Pulmonary artery endothelial cell (primary cell): Measurements from ENCODE around the gene IDH3G. TPM values are rescaled to one million over a fixed set of nuclear protein-coding genes. Genes with fewer than 3 reads are reported as not detected.

Experiments
- DNase-seq: peaks from one replicate; pipeline ENCODE4 v3.0.0-alpha.2; 2011; ENCODE audit warnings: low read depth, low spot score
- total RNA-seq: library from RNA; depleted of rRNA; stranded (reverse); fragments of >200 nt; gene quantifications from 2 replicates; pipeline ENCODE4 v1.2.3, GENCODE V29; 2014

IDH3G gene
- total RNA-seq, 1 donor from 2014 or later, result 58.8 TPM

DNA sequence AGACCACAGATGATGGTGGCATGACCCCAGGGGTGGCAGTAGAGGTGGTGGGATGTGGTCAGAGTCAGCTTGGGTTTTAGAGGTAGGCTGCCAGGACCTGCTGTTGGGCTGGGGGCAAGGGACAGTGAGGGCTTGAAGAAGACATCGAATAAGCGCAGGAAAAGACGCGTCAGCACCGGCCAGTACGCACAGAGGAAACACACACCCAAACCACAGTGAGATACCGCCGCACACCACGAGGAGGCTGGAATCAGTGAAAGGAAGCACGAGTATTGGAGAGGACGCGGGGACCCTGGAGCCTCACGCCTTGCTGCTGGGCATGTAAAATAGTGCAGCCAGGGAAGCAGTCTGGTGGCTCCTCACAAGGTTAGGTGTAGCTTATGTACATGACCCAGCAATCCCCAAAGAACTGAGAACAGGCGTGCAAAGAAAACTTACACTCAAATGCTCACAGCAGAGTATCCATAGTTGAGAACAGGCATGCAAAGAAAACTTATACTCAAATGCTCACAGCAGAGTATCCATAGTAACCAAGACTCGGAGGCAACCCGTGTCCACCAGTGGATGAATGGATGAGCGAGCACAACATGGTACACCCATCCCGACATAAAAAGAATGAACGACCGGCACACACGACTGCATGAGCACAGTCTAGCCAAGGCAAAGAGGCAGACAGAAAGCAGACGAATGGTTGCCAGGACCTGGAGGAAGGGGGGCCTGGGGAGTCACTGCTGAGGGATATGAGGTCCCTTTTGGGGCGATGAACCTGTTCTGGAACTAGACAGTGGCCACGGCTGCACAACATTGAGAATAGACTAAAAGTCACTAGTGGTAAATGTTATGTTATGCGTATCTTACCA is 22.9 kb upstream of the IDH3G start:
- no peak for DNase-seq

GRCh38 chrX:153814591-153815315 is 20.6 kb upstream of the IDH3G start:
- DNase-seq, result no peak

DNA sequence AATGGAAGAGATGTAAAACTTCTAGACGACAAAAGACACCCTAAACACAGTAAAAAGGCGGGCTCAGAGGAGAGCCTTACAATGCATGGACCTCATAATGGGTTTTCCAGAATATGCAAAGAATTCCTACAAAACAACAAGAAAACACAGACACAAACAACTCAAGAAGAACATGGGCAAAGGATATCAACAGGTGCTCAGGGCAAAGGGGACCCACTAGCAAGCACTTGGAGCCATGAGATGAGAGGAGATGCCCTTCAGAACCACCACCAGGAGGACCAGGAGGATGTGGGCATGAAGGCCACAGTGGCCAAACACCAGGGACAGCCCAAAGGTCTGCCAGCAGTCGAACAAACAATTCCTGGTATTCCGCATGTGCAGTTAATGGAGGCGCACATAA is 19.0 kb upstream of the IDH3G start:
- DNase-seq, result no peak

DNA sequence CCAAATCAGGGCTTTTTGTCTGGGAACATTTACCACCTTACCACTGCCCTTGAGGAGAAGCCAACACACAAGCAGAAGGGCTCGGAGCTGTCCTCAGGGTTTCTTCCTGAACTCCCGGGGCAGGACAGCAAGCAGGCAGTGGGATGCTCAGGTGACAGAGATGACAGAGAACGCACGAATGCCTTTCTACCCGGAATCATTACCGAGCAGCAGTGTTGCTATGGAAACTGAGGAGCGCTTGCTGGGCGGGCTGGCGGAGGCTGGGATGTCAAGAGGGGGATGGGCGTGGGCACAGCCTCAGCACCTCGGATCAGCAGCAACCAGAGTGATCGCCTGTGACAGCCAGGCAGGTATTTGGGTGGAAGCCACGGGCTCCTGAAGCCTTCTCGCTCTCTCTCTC is 18.0 kb upstream of the IDH3G start:
- no peak for DNase-seq

DNA sequence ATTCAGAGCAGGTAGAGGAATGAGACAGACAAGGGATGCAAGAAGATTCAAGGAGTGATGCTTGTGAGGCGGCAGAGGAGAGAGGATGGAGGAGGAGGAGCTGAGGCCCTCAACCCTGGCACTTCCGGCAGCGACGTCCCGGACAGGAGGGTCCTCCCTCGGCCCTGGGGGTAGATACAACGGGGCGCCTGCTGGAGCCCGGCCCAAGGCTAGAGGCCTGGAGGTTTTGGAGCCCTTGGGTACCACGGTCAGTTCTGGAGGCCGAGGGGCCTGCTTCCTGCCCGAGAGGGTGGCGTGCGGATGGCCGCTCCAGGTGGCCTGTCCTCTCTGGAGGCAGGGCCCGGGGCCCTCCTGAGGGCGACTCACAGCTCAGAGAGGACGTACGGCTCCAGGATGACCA is 13.8 kb upstream of the IDH3G start:
- DNase-seq, result no peak

GRCh38 chrX:153806999-153807575 is 12.9 kb upstream of the IDH3G start:
- no peak for DNase-seq

DNA sequence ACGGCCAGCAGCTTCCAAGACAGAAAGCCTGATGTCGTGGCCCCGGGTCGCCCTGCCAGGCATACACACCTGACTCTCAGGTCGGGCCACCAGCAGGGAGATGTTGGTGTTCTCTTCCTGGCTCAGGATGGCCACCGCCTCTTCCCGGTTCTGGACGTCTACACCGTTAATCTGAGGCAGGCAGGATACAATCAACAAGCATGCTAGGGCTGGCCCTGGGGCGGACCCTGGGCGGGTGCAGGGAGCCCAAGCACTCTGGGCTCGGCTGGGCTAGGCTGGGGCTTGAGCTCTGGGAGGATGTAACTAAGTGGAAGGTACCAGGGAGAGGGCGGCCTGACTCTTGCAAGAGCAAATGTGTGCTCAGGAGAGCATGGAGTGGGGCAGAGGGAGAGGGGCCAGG is 11.3 kb upstream of the IDH3G start:
- no peak for DNase-seq

DNA sequence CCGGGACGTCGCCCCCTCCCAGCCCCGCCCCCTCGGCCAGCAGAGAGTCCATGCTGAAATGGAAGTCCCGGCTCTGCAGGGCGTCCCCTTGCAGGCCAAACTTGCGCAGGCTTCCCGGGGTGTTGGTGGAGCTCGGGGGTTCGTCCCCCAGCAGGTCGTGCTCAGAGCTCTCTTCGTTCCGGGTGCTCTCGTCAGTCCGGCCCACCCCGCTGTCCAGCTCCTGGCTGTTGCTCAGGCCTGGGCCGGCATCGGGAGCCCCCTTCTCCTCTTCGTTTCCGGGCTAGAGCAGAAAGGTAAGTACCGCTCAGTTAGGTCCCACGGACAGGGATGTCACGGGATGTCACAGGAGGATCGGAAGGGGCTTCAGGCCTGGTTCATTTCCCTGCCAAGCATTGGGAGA is 10.4 kb upstream of the IDH3G start:
- no peak for DNase-seq

DNA sequence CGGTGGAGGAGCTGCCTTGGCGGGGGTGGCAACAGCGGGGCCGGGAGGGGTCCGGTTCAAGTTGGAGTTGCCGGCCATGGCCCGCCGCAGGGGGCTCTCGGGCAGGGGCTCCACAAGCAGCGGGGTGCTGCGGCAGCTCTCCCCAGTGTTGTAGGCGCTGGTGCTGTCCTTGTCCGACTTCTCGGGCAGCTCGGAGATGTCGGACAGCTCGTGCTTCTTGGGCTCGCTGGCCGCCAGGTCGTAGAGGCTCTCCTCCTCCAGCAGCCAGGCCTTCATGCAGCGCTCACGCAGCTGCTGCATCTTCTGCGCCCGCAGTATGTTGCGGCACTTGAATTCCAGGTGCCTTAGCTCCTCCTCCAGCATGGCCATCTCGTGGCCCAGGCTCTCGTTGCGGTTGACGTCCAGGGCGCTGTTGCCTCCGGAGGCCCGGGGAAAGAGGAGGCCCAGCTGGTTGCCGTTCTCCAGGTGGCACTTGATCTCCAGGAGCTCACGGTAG is 10.0 kb upstream of the IDH3G start:
- DNase-seq, result no peak

DNA sequence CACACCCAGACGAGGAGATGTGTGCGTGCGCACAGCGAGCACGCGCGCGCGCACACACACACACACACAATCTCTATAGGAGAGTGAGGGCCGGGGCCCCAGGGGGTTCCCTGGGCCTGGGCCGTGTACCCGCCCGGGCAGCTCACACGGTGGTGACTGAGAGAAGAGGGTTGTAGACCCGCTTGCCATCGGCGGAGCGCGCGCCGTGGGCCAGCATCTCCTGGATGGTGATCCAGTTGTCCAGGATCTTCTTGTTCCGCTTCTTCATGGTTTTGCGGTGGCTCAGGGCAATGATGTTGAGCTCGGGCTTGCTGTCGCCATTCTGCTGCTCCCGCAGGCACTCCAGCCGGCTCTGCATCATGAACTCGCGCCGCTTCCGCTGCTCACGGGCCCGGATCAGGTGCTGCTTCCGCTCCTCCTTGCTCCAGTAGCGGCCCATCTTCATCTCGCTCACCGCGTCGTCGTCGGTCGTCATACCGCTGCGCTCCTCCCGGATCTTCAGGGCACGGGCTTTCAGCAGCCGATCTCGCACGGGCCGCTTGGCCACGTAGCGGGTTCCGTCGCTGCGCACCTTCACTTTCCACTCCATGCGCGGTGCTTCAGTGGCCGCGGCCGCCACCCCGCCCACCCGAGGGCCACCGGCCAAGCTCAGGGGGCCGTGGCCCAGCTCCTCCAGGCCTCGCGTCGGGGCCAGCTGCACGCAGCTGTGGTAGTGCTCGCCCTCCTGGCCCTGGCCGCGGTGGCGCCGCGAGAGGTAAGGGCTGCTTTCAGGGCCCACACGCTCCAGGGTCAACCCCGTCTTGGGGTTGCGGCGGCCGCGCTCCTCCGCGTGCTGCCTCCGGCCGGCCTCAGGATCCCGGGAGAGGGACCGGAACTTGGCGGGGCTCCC is 9.3 kb upstream of the IDH3G start:
- no peak for DNase-seq

DNA sequence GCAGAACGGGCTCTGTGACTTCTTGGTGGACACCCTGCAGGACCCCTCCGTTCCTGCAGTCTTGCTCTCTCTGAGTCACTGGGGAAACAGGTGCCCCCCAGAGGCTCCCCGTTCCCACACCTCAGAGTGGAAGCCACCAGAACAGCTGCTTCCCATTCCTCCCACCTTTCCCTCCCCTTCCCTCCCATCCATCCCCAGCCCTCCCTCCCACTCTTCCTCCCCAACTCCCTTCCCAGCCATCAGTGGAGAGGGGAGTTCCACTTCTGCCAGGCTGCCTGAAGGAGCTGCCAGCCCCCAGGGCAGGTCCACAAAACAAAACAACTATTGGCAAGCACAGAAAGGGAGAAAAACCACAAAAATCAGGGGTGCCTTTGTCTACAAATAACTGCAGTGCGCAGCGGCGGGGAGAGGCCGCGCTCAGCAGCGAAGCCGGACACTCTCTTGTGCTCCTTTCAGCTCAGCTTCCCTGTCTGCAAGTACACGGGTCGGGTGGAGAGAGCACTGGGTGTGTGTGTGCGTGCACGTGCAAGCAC is 8.4 kb upstream of the IDH3G start:
- no peak for DNase-seq

DNA sequence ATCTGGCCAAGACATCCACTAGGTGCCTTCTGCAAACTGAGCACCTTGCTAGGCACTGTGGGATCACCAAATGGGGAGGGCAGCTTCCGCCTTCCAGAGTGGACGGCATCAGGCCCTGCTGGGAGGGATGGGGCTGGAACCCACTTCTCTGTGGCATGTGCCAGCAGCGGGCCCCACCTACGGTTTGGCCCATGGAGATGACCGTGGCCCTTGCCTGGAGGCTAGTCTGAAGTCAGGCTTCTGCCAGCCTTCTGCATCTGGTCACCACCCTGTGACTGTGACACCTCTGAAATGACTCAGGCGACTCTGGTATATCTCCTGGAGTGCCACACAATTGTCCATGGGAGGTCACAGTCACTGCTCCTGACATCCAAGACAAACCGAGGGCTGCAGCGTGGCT is 7.5 kb upstream of the IDH3G start:
- no peak for DNase-seq

- DNase-seq, result no peak
Measured at GRCh38 chrX:153800746-153801145, 6.6 kb upstream of the IDH3G start.

DNA sequence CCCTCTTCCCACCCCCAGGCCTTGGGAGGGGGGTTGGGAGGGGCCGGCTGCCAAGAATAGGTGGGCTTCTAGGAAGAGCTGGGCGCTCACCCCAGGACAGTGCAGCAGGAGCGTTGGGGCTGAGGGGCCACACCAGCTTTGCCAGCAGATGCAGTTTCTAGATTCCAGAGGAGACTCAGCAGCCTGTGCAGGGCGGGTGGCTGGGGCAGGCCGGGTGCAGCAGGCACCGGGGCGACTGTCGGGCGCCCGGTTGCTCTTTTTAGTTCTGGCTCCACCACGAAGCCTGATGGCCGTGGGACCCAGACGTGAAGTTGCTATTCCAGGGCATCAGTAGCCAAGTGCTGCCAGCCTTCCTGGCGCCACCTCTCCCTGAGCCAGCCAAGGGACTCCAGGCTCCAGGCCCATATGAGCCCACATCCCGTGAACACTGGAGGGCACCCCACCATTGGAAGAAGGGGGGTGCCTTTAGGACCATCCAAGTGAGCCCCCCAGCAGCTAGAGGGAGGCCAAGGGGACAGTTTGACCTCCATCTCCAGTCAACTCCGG is 6.1 kb upstream of the IDH3G start:
- DNase-seq, result no peak

DNA sequence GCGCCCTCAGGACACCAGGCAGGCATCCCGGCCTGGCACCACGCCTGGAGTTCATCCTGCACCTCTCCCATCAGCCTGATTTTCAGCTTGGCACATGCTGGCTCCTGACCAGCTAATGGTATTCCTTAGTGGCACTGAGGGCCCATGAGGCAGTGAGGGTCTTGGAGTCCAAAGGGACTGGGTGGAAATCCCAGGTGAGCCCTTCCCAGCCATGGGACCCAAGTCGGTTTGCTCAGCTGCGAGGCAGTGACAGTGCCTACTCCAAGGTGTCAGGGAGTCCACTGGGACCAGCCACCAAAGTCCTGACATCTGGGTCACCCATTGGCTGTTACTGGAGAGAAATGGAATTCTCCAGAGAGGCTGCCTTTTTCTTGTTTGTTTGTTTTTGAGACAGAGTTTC is 5.2 kb upstream of the IDH3G start:
- no peak for DNase-seq

GRCh38 chrX:153797415-153798015 is 3.3 kb upstream of the IDH3G start:
- no peak for DNase-seq

DNA sequence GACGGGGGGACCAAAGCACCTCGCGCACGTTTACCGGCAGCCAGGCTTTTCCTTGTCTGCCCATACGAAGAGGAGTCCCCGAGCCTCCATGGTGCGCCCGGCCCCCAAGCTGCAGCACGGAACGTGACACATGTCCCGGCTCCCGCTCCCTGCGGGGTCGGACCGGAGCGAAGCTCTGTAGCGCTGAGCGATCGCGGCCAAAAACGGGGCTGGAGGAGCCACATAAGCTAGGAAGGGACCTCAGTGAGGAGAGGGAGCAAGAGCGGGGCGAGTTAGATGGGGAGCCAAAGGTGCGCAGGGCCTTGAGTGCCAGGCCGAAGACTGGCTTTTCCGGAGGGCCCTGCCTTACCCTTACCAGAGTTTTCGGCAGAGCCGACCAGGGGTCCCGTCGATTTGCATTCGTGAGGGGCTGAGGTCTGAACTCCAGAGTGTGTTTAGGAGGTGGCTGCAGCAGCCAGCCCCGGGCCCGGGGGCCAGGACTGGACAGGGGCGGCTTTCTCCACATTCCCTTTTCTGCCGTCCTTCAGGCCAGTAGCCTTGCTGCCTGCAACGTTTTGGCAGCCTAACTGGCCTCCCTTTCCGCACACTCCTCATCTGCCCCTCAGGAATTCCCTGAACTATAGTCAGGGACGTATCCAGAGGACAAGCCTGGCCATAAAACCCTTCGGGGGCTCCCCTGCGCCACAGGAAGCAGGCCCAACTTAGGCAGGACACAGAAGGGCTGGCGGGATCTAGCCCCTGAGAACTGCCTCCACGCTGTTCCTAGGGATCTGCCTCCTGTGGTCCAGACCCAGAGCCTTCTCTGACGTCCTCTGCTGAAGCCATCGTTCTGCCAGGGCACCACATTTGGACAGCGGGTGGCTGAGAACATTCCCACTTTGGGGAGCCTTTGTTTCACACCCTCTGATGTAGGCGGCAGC is 982 bp upstream of the IDH3G start:
- no peak for DNase-seq

- DNase-seq, result no peak
Measured at GRCh38 chrX:153793291-153793690, 884 bp downstream of the IDH3G start.

DNA sequence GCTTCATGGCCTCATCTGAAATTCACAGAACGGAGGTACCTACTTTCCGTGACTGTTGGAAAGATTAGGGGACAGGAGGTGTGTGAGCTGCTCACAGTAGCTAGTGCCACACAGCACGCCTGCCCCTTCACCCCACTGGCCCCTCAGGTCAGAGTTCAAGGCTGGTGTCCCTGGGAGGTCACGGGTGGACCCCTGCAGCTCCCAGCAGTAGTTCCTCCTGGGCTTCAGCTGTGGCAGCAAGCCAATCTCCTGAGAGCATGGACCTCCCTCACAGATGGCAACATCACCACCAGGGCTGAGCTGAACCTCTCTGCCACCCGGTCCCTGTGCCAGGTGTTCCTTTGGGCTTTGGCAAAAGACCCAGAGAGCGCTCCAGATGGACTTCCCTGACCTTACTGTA is 1.8 kb downstream of the IDH3G start:
- DNase-seq, result no peak
